Urinary bladder (tissue), 4 donors: ENCODE results near the gene COQ8A. TPM values are rescaled to one million over a fixed set of nuclear protein-coding genes. Genes with fewer than 3 reads are reported as not detected.
"Not testable (repeated sequence)": the region's sequence is repeated elsewhere in the genome, so short reads cannot be mapped to it uniquely, and the experiment has no call there.

Experiments
- DNase-seq: peaks from one replicate; pipeline ENCODE4 v3.0.0-alpha.2; 2015; ENCODE audit errors: extremely low spot score
- H3K27ac ChIP-seq: one replicate; pipeline ENCODE4 v1.5.1; 2013; ENCODE audit warnings: low read depth, mild to moderate bottlenecking, moderate library complexity
- H3K36me3 ChIP-seq: one replicate; pipeline ENCODE4 v1.6.1; 2013; ENCODE audit warnings: mild to moderate bottlenecking, moderate library complexity; ENCODE audit not compliant: insufficient read depth
- H3K4me1 ChIP-seq: one replicate; pipeline ENCODE4 v1.6.1; 2013; ENCODE audit warnings: mild to moderate bottlenecking, moderate library complexity; ENCODE audit not compliant: insufficient read depth
- H3K4me3 ChIP-seq: one replicate; pipeline ENCODE4 v1.5.1; 2013; ENCODE audit warnings: low read depth, low read length
- WGBS: extraction: QIAGEN DNeasy Blood & Tissue Kit; methylation state at CpG from one replicate; pipeline ENCODE4 v1.1.7; 2013; 5-methylcytosine and 5-hydroxymethylcytosine counted together
- polyA plus RNA-seq: library from polyadenylated mRNA; stranded (reverse); fragments of 200-250 nt; gene quantifications from one replicate; pipeline ENCODE4 v1.2.3, GENCODE V29; 2013
- total RNA-seq: library from RNA; depleted of rRNA; stranded (reverse); fragments of >200 nt; gene quantifications from one replicate; pipeline ENCODE4 v1.2.3, GENCODE V29; 2014
- donor health status: healthy with polysubstance abuse.
- donor health status: healthy.

The COQ8A gene
- total and polyA plus RNA-seq, 2 donors = 17.8 to 113 TPM

DNA sequence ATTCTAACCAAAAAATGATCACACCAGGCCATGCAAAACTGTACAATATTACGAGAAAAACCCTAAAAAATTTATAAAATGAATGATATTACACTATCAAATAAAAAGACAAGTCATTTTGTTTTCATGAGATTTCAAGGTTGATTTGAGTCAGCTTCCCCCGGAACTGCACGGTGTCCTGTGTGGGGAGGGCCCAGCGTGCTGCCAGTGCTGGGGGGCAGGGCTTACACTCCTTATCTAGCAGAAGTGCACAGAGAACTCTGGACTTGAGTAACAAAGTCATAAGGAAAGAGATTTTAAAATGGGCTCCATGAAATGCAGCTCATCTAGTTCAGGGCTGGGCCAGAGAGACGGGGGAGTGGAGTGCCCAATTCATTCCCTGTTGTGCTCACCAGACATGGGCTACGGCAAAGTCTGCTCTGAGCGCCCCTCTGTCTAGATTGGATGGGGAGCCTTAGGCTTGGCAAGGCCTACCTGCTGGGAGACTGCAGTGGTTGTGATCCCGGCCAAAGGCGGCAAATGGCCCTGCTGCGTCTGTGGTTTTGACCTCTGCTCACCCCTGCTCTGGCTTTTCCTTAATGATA is 50.1 kb downstream of the COQ8A start:
- WGBS = 58% methylated on average over 10 of the region's 10 CpGs
- H3K36me3 ChIP-seq = peaks cover under 1% of the 10 kb centered on the region
- DNase-seq = no peak

DNA sequence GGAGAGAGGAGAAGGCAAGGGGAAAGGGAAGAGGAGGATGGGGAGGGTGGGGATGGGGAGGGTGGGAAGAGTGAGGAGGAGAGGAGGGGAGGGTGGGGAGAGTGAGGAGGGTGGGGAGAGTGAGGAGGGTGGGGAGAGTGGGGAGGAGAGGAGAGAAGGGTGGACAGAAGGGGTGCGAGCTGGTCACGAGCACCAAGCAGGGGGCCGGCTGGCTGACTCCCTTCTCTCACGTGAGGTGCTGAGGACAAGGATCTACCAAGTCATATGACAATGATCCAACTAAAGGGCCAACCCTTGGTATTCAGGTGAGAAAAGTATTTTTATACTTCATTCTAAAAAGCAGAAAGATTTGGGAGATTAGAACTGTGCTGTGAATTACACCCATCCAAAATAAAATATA is 51.8 kb downstream of the COQ8A start:
- Histone ChIP-seq H3K4me1 (peaks cover 3% of the 10 kb centered on the region), H3K4me3 (no peak overlapping the region), H3K27ac (no peak overlapping the region), H3K36me3 (no peaks in the 10 kb centered on the region)
- DNase-seq = no peak
- 92% methylated on average over 4 of the region's 4 CpGs for WGBS

More for the DNA sequence above, 50.1 kb downstream of the COQ8A start:
- Histone ChIP-seq H3K4me3 (no peak overlapping the region), H3K4me1 (peaks cover 3% of the 10 kb centered on the region), H3K27ac (peak overlapping the region; percentile 31)

GRCh38 chr1:226993814-226994585 is 53.9 kb downstream of the COQ8A start:
- no peak for DNase-seq
- WGBS = 51% methylated on average over 22 of the region's 22 CpGs
- Histone ChIP-seq H3K27ac (no peak overlapping the region), H3K4me3 (no peak overlapping the region), H3K4me1 (no peaks in the 10 kb centered on the region), H3K36me3 (no peaks in the 10 kb centered on the region)

DNA sequence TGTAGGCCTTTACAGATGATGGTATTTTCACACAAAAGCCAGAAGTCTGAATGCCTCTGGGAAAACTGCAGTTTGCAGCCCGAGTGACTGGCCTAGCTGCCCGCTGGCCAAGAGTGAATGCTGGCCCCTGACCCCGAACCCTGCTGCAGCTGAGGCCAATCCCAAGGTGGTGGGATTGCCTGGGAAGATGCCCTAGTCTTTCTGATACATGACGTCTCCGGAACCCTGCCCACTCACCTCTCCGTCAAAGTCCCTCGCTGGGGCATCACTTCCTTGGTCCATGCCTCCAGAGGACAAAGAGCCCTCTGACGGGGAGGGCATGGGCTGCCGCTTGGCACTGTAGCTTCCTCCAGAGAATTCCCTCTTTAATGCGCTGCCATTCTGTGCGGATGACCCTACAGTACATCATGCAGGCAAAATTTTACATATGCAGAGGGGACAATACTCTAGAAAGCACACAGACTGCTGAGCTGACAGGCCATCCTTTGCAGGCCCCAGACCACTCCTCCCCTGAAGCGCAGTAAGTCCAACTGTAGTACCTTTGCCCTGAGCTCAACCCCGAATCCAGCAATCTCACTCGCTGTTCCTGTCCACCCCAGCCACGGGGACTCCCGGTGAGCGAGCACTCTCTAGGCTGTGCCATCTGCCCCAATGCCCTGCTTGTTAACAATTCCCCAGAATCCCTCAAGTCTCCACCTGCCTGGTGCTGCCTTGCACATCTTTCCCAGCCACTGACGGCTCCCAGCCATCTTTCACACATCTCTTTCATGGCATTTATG is 54.7 kb downstream of the COQ8A start:
- Histone ChIP-seq H3K4me1 (no peaks in the 10 kb centered on the region), H3K4me3 (no peak overlapping the region), H3K36me3 (no peaks in the 10 kb centered on the region), H3K27ac (no peak overlapping the region)
- no peak for DNase-seq
- WGBS = 86% methylated on average over 18 of the region's 18 CpGs

- Histone ChIP-seq H3K4me1 (no peaks in the 10 kb centered on the region), H3K4me3 (no peak overlapping the region), H3K36me3 (no peaks in the 10 kb centered on the region), H3K27ac (no peak overlapping the region)
- WGBS = 82% methylated on average over 13 of the region's 13 CpGs
- no peak for DNase-seq
Observed at GRCh38 chr1:226995365-226996332, 55.6 kb downstream of the COQ8A start.

DNA sequence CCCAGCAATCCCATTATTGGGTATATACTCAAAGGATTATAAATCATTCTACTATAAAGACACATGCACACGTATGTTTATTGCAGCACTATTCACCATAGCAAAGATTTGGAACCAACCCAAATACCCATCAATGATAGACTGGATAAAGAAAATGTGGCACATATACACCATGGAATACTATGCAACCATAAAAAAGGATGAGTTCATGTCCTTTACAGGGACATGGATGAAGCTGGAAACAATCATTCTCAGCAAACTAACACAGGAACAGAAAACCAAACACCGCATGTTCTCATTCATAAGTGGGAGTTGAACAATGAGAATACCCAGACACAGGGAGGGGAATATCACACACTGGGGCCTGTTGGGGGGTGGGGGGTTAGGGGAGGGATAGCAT is 59.5 kb downstream of the COQ8A start:
- not testable (repeated sequence) for DNase-seq, H3K4me1 ChIP-seq, H3K4me3 ChIP-seq, H3K36me3 ChIP-seq, H3K27ac ChIP-seq
- WGBS = 97% methylated on average over 2 of the region's 2 CpGs

DNA sequence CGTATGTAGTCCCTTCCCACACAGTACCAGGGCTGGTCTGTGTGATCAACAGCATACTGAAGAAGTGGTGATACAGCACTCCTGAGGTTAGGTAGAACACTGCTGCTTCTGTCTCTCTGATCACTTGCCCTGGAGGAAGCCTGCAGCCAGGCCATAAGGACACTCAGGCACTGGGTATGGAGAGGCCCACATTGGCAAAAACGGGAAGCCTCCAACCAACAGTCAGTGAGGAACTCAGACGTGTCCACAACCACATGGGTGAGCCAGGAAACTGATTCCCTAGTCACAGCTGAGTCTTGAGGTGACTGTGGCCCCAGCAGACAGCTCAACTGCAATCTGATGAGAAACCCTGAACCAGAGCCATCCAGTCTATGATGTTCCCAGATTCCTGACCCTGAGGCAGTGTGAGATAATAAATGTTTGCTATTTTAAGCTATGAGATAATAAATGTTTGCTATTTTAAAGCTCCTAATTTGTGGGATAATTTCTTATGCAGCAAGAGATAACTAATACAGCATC is 62.5 kb downstream of the COQ8A start:
- peaks cover 2% of the 10 kb centered on the region for H3K36me3 ChIP-seq
- WGBS = 74% methylated on average over 3 of the region's 3 CpGs
- no peak overlapping the region for H3K27ac ChIP-seq
- no peaks in the 10 kb centered on the region for H3K4me1 ChIP-seq
- no peak for DNase-seq
- no peak overlapping the region for H3K4me3 ChIP-seq

DNA sequence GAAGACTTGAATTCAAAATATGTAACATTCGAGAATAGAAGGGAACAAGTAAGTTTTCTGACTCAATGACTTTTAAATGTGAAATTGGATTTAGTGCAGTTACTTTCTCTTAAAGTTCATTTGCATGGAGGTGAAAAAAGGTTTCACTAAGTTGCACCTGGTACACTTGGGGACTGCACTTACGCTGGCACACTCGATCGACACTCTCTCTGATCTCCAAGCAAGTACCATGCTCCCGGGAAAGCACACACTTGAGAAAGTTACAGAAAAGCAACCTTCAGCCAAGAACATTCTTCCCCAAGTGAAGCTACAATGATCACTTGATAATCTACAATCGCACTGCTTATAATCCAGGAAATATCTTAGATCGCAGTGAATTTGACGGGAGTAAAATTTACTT is 63.1 kb downstream of the COQ8A start:
- Histone ChIP-seq H3K4me1 (no peaks in the 10 kb centered on the region), H3K4me3 (no peak overlapping the region), H3K27ac (no peak overlapping the region), H3K36me3 (peaks cover 2% of the 10 kb centered on the region)
- no peak for DNase-seq
- WGBS = 96% methylated on average over 8 of the region's 8 CpGs

DNA sequence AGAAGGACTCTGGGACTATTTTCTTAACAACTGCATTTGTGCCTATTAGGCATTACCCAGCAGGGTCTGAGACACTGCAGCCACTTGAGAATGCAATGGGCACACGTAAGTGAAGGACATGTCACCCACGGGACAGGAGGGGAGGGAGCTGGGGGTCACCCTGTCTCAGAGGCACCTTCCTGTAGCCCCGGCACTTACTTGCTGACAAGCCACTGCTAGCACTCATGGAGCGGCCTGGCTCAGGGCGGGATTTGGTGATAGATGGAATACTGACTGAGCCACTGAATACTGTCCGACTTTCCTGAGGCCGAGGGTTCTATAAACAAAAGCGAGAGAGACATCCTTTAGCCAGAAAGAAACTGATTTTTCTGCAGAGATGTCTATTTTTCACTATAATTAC is 64.7 kb downstream of the COQ8A start:
- Histone ChIP-seq H3K4me3 (no peak overlapping the region), H3K36me3 (peaks cover 2% of the 10 kb centered on the region), H3K4me1 (no peaks in the 10 kb centered on the region), H3K27ac (no peak overlapping the region)
- 90% methylated on average over 8 of the region's 8 CpGs for WGBS
- DNase-seq = no peak

DNA sequence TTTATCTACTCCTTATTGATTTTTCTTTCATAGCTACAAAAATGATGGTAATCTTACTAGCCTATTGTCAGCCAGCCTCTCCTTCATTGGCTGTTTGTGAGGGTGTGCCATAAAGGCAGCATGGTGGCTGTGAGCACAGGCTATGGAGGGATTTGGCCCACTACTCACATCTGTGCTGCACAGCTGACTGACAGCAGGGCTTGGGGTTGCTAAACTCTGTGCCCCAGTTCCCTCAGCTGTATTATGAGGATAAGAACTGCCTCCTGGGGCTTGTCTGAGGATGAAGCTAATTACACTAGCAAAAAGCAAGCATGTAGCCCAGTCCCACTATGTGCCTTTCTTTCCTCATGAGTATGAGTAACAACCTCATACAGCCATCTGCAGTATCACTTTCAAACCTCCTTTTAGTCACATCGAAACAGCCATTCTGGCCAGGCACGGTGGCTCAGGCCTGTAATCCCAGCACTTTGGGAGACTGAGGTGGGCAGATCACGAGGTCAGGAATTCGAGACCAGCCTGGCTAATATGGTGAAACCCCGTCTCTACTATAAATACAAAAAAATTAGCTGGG is 66.2 kb downstream of the COQ8A start:
- no peak overlapping the region for H3K27ac ChIP-seq
- 96% methylated on average over 5 of the region's 5 CpGs for WGBS
- no peak for DNase-seq
- H3K4me3 ChIP-seq = no peak overlapping the region
- H3K36me3 ChIP-seq = peaks cover 2% of the 10 kb centered on the region
- no peaks in the 10 kb centered on the region for H3K4me1 ChIP-seq

- no peak for DNase-seq
- Histone ChIP-seq H3K27ac (no peak overlapping the region), H3K4me3 (no peak overlapping the region), H3K4me1 (no peaks in the 10 kb centered on the region), H3K36me3 (no peaks in the 10 kb centered on the region)
Observed at GRCh38 chr1:227009937-227010336, 69.8 kb downstream of the COQ8A start.

- DNase-seq = no peak
- no peaks in the 10 kb centered on the region for H3K4me1 ChIP-seq
- H3K36me3 ChIP-seq = no peaks in the 10 kb centered on the region
- H3K27ac ChIP-seq = no peak overlapping the region
- no peak overlapping the region for H3K4me3 ChIP-seq
- 97% methylated on average over 5 of the region's 5 CpGs for WGBS
Observed at GRCh38 chr1:227010645-227011044, 70.6 kb downstream of the COQ8A start.

GRCh38 chr1:227016990-227017389 is 76.9 kb downstream of the COQ8A start:
- H3K4me1 ChIP-seq = no peaks in the 10 kb centered on the region
- no peak overlapping the region for H3K4me3 ChIP-seq
- WGBS = 73% methylated on average over 3 of the region's 3 CpGs
- no peaks in the 10 kb centered on the region for H3K36me3 ChIP-seq
- no peak overlapping the region for H3K27ac ChIP-seq
- no peak for DNase-seq
